ENCODE measurements around the gene DENND5A.

DENND5A gene

GRCh38 chr11:9150501-9150900 is 114.6 kb downstream of the DENND5A start:
- no peak for TF ChIP-seq CTCF (IDR thresholded peaks at IDR 0.05; ENCODE audit: low read depth, low read length)
- H3K4me3 ChIP-seq (ENCODE audit: low read depth, low read length) = no peak overlapping the region

DNA sequence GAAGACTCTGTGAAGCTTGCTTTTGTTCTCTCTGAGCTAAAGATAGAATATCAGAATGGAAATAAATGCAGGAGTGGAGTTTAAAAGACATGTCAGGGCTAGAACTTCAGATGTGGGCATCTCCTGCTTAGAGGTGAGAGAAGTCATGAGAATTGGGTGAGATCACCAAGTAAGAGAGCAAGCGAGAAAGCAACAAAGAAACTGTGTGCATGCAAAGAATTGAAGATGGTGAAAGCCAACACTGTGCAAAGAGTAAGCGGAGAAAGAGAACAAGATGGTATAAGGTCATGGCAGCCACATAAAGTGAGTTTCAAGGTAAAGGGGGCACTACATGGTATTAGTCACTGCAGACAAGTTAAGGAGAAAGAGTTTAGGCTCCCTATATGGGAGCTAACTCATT is 116.4 kb downstream of the DENND5A start:
- no peak for TF ChIP-seq CTCF (IDR thresholded peaks at IDR 0.05; ENCODE audit: low read depth, low read length)
- H3K4me3 ChIP-seq (ENCODE audit: low read depth, low read length) = no peak overlapping the region

DNA sequence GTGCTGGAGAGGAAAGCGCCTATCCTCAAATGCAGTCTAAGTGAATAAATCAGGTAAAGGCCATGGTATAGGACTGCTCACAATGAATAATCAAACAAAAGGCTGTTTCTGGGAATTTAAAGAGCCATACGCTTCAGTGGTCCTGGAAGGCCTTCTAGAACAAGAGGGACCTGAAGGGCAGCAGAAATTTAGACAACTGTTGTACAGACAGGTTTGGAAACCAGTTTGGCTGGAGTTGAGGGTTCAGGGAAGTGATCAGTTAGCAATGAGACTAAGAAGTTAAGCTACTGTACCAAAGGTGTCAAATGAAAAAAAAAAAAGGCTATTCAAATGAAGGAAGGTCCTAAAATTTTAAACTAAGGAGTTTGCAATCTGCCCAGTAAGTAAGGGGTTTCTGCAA is 117.1 kb downstream of the DENND5A start:
- H3K4me3 ChIP-seq (ENCODE audit: low read depth, low read length) = no peak overlapping the region
- no peak for TF ChIP-seq CTCF (IDR thresholded peaks at IDR 0.05; ENCODE audit: low read depth, low read length)

GRCh38 chr11:9146477-9146876 is 118.7 kb downstream of the DENND5A start:
- H3K4me3 ChIP-seq (ENCODE audit: low read depth, low read length) = no peak overlapping the region
- no peak for TF ChIP-seq CTCF (IDR thresholded peaks at IDR 0.05; ENCODE audit: low read depth, low read length)

GRCh38 chr11:9145283-9145682 is 119.9 kb downstream of the DENND5A start:
- no peak overlapping the region for H3K4me3 ChIP-seq (ENCODE audit: low read depth, low read length)
- no peak for TF ChIP-seq CTCF (IDR thresholded peaks at IDR 0.05; ENCODE audit: low read depth, low read length)

DNA sequence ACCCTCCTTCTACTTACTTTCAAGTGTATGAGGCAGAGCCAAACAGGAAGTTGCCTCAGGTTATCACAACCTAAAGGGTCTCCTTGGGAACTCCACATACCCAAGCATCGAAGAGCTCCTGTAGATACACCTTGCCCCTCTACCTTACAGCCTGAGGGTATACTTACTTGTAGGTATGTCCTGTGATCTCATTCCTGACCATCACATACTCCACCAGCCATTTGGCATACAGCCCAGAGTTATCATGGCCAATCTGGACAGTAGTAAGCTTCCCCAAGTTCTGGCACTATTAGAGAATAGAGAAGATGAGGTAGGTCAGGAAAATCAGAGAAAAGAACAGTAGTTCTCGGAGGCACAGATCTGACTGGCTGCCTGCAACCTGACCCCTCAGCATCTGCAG is 120.3 kb downstream of the DENND5A start:
- TF ChIP-seq CTCF (IDR thresholded peaks at IDR 0.05; ENCODE audit: low read depth, low read length) = no peak
- H3K4me3 ChIP-seq (ENCODE audit: low read depth, low read length) = no peak overlapping the region

- no peak overlapping the region for H3K4me3 ChIP-seq (ENCODE audit: low read depth, low read length)
- TF ChIP-seq CTCF (IDR thresholded peaks at IDR 0.05; ENCODE audit: low read depth, low read length) = no peak
Observed at GRCh38 chr11:9143721-9144120, 121.4 kb downstream of the DENND5A start.
